HepG2 (cell line): ENCODE results near the gene ZKSCAN3. TPM values are rescaled to one million over a fixed set of nuclear protein-coding genes. Genes with fewer than 3 reads are reported as not detected.

ENCODE experiments used
- KDM5A ChIP-seq: fragments of 200-600 bp; sonication (generic); IDR thresholded peaks from 2 replicates; pipeline ENCODE4 v1.7.0; 2018; ENCODE audit warnings: antibody characterized with exemption, mild to moderate bottlenecking, low read length, borderline replicate concordance
- KDM5B ChIP-seq: sonication (generic); formaldehyde crosslinking; IDR thresholded peaks from 2 replicates; pipeline ENCODE4 v1.4.0; 2020; ENCODE audit warnings: missing genetic modification reagents, mild to moderate bottlenecking, borderline replicate concordance
- PHF8 ChIP-seq: sonication (generic); formaldehyde crosslinking; IDR thresholded peaks from 2 replicates; pipeline ENCODE4 v1.5.0; 2020; ENCODE audit warnings: missing genetic modification reagents
- RARG ChIP-seq: sonication (generic); formaldehyde crosslinking; IDR thresholded peaks from 2 replicates; pipeline ENCODE4 v1.4.0; 2020; ENCODE audit warnings: low read depth, mild to moderate bottlenecking, missing genetic modification reagents
- RXRB ChIP-seq: IDR thresholded peaks from 2 replicates; pipeline ENCODE4 v1.6.1; 2016; ENCODE audit warnings: borderline replicate concordance, missing genetic modification reagents, missing compliant biosample characterization
- SP4 ChIP-seq: sonication (generic); formaldehyde crosslinking; IDR thresholded peaks from 2 replicates; pipeline ENCODE4 v1.8.1; 2023; ENCODE audit warnings: mild to moderate bottlenecking, missing genetic modification reagents
- ZNF263 ChIP-seq: sonication (generic); formaldehyde crosslinking; IDR thresholded peaks from 2 replicates; pipeline ENCODE4 v1.4.0; 2020; ENCODE audit warnings: missing genetic modification reagents
- ZNF441 ChIP-seq: sonication (generic); formaldehyde crosslinking; IDR thresholded peaks from 2 replicates; pipeline ENCODE4 v1.7.0; 2021; ENCODE audit warnings: missing genetic modification reagents, borderline replicate concordance
- ZNF709 ChIP-seq: sonication (generic); formaldehyde crosslinking; IDR thresholded peaks from 2 replicates; pipeline ENCODE4 v1.5.0; 2020; ENCODE audit warnings: mild to moderate bottlenecking, missing genetic modification reagents
- ZNF747 ChIP-seq: sonication (generic); formaldehyde crosslinking; IDR thresholded peaks from 2 replicates; pipeline ENCODE4 v1.8.1; 2023; ENCODE audit warnings: missing genetic modification reagents, mild to moderate bottlenecking, borderline replicate concordance
- polyA plus RNA-seq, 8 experiments: library from polyadenylated mRNA; depleted of rRNA in 3 of 8; stranded (reverse) in 7 of 8; unstranded in 1 of 8; fragments of >200 nt; fragmentation: Illumina TruSeq in 4 of 8; extraction: Trizol in 4 of 8; gene quantifications; 2 replicates each; pipeline versions ENCODE4 v1.2.1 to v1.2.3, GENCODE V29; 2011 to 2016; ENCODE audit warnings: low read depth in 4 of 8, missing spikeins in 1 of 8, mixed read lengths in 1 of 8; ENCODE audit not compliant: insufficient read depth in 1 of 8
- total RNA-seq, 5 experiments: library from RNA; depleted of rRNA; stranded (reverse); fragments of >200 nt; fragmentation: Illumina TruSeq; extraction: Trizol; gene quantifications; 2 replicates each; pipeline ENCODE4 v1.2.3, GENCODE V29; 2016; ENCODE audit warnings: low read depth in 1 of 5
- TF ChIP-seq, protein P1 (sequence below): sonication (generic); formaldehyde crosslinking; IDR thresholded peaks from 2 replicates; pipeline ENCODE4 v1.5.1; 2020; ENCODE audit warnings: mild to moderate bottlenecking, missing genetic modification reagents
- TF ChIP-seq, protein P2 (sequence below): sonication (generic); formaldehyde crosslinking; conservative IDR thresholded peaks from 2 replicates; pipeline ENCODE4 v1.8.0; 2022; ENCODE audit warnings: mild to moderate bottlenecking, moderate library complexity, missing genetic modification reagents
- TF ChIP-seq, protein P3 (sequence below): IDR thresholded peaks from 2 replicates; pipeline ENCODE4 v1.6.1; 2018; ENCODE audit warnings: missing genetic modification reagents
- TF ChIP-seq, protein P4 (sequence below), 2 experiments: sonication (generic) in 1 of 2; formaldehyde crosslinking in 1 of 2; IDR thresholded peaks; 2 replicates each; pipeline versions ENCODE4 v1.6.1 to v1.9.0; 2014 to 2022; ENCODE audit warnings: antibody characterized with exemption in 1 of 2, borderline replicate concordance in 1 of 2, inconsistent platforms in 1 of 2, low read depth in 1 of 2, missing genetic modification reagents in 1 of 2

ZKSCAN3 gene
- total and polyA plus RNA-seq, 2 of the 13 experiments (the other 11 are each of a cell fraction or from before 2014, with no cell fraction given), result 3.3 to 7.4 TPM

DNA sequence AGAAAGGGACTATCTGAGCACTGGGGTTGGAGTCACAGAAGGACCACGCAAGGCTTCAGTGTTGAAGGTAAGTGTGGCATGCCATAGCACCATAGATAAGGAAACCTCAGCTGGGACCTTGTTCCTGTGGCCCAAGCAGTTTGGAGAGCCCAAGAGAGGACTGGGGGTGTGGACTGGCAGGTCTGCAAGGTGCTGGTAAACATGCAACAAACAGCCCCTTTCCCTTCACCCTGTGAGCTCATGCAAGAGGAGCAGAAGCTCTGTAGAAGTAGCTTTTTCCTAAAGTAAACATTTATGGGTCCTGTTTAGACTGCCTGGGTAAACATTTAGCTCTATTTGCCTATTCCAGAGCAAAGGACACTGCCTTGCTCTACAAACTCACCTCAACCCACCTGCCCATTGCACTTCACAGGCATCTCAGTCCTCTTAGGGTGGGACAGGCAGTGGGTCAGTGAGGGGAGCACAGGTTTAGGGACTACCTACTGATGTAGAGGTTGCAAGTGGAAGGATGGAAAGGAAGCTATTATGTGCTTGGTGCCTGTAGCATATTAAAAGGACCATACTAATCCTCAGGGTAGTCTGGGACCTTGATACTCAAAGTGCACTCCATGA lies 25.8 kb upstream of the ZKSCAN3 start (continued):
- TF ChIP-seq SP4 (CRISPR knock-in tag), result peak; percentile 52; the same call in 1 of the 2 replicates
- no peak for TF ChIP-seq RARG (CRISPR knock-in tag)
- peak; percentile 71; the same call in 1 of the 2 replicates for TF ChIP-seq ZNF709 (CRISPR knock-in tag)
- TF ChIP-seq, protein P1, sequence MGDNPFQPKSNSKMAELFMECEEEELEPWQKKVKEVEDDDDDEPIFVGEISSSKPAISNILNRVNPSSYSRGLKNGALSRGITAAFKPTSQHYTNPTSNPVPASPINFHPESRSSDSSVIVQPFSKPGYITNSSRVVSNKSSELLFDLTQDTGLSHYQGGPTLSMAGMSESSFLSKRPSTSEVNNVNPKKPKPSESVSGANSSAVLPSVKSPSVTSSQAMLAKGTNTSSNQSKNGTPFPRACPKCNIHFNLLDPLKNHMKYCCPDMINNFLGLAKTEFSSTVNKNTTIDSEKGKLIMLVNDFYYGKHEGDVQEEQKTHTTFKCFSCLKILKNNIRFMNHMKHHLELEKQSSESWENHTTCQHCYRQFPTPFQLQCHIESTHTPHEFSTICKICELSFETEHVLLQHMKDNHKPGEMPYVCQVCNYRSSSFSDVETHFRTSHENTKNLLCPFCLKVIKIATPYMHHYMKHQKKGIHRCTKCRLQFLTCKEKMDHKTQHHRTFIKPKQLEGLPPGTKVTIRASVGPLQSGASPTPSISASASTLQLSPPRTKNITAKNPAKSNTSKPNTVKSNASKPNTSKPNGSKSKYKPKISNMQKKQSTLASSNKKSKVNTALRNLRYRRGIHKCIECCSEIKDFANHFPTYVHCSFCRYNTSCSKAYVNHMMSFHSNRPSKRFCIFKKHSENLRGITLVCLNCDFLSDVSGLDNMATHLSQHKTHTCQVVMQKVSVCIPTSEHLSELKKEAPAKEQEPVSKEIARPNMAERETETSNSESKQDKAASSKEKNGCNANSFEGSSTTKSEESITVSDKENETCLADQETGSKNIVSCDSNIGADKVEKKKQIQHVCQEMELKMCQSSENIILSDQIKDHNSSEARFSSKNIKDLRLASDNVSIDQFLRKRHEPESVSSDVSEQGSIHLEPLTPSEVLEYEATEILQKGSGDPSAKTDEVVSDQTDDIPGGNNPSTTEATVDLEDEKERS (CRISPR knock-in tag), result 0 out of 2 replicates have a peak, but pooled peaks have one; percentile 19
- peak; percentile 91 for TF ChIP-seq ZNF263 (CRISPR knock-in tag)
- TF ChIP-seq KDM5B, result no peak
- TF ChIP-seq ZNF747 (CRISPR knock-in tag), result peak; percentile 79; the same call in 1 of the 2 replicates
- TF ChIP-seq, protein P2, sequence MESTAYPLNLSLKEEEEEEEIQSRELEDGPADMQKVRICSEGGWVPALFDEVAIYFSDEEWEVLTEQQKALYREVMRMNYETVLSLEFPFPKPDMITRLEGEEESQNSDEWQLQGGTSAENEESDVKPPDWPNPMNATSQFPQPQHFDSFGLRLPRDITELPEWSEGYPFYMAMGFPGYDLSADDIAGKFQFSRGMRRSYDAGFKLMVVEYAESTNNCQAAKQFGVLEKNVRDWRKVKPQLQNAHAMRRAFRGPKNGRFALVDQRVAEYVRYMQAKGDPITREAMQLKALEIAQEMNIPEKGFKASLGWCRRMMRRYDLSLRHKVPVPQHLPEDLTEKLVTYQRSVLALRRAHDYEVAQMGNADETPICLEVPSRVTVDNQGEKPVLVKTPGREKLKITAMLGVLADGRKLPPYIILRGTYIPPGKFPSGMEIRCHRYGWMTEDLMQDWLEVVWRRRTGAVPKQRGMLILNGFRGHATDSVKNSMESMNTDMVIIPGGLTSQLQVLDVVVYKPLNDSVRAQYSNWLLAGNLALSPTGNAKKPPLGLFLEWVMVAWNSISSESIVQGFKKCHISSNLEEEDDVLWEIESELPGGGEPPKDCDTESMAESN (CRISPR knock-in tag), result peak; percentile 51; the same call in 1 of the 2 replicates
- TF ChIP-seq ZNF441 (CRISPR knock-in tag), result no peak
- TF ChIP-seq RXRB (CRISPR knock-in tag), result peak; percentile 75
- no peak for TF ChIP-seq PHF8
- TF ChIP-seq KDM5A, result no peak; the same call in 1 of the 2 replicates
- TF ChIP-seq, protein P3, sequence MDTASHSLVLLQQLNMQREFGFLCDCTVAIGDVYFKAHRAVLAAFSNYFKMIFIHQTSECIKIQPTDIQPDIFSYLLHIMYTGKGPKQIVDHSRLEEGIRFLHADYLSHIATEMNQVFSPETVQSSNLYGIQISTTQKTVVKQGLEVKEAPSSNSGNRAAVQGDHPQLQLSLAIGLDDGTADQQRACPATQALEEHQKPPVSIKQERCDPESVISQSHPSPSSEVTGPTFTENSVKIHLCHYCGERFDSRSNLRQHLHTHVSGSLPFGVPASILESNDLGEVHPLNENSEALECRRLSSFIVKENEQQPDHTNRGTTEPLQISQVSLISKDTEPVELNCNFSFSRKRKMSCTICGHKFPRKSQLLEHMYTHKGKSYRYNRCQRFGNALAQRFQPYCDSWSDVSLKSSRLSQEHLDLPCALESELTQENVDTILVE (CRISPR knock-in tag), result no peak
- TF ChIP-seq, protein P4, sequence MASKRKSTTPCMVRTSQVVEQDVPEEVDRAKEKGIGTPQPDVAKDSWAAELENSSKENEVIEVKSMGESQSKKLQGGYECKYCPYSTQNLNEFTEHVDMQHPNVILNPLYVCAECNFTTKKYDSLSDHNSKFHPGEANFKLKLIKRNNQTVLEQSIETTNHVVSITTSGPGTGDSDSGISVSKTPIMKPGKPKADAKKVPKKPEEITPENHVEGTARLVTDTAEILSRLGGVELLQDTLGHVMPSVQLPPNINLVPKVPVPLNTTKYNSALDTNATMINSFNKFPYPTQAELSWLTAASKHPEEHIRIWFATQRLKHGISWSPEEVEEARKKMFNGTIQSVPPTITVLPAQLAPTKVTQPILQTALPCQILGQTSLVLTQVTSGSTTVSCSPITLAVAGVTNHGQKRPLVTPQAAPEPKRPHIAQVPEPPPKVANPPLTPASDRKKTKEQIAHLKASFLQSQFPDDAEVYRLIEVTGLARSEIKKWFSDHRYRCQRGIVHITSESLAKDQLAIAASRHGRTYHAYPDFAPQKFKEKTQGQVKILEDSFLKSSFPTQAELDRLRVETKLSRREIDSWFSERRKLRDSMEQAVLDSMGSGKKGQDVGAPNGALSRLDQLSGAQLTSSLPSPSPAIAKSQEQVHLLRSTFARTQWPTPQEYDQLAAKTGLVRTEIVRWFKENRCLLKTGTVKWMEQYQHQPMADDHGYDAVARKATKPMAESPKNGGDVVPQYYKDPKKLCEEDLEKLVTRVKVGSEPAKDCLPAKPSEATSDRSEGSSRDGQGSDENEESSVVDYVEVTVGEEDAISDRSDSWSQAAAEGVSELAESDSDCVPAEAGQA (IDR thresholded peaks at IDR 0.05; ENCODE audit: low read depth), result no peak
- TF ChIP-seq, protein P4 (CRISPR knock-in tag; IDR thresholded peaks at IDR 0.05; ENCODE audit: borderline replicate concordance), result no peak
